GM23338 (cell line): ENCODE results near the gene WRAP53.

Experiments
- POLR2AphosphoS5 ChIP-seq: IDR thresholded peaks from 2 replicates; pipeline ENCODE4 v1.6.1; 2016; ENCODE audit warnings: antibody characterized with exemption, low read depth
- TF ChIP-seq, protein P1 (sequence below), 2 experiments: fragments of 200-600 bp in 1 of 2; sonication (generic) in 1 of 2; conservative IDR thresholded peaks; 2 replicates each; pipeline versions ENCODE4 v1.5.1 to v1.6.1; 2016 to 2017; ENCODE audit warnings: antibody characterized with exemption in 2 of 2, low read depth in 2 of 2, mild to moderate bottlenecking in 2 of 2, moderate library complexity in 1 of 2

DNA sequence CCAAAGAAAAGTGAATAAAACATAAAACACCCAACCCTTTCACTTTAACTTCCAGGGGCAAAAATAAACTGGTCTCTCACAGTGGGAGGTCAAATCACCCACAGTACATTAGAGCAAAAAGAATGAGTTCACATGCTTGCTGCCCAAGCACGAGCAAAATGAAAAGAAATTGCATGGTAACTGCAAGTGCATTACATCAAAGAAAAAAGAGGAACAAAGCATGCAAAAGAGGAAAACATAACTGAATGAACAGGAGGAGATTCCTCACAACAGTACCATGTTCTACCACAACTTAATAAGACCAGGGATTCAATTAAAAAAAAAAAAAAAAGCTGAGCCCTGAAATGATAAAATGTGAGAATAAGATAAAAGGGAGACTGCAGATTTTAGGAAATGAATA is 41.5 kb downstream of the WRAP53 start:
- TF ChIP-seq, protein P1, sequence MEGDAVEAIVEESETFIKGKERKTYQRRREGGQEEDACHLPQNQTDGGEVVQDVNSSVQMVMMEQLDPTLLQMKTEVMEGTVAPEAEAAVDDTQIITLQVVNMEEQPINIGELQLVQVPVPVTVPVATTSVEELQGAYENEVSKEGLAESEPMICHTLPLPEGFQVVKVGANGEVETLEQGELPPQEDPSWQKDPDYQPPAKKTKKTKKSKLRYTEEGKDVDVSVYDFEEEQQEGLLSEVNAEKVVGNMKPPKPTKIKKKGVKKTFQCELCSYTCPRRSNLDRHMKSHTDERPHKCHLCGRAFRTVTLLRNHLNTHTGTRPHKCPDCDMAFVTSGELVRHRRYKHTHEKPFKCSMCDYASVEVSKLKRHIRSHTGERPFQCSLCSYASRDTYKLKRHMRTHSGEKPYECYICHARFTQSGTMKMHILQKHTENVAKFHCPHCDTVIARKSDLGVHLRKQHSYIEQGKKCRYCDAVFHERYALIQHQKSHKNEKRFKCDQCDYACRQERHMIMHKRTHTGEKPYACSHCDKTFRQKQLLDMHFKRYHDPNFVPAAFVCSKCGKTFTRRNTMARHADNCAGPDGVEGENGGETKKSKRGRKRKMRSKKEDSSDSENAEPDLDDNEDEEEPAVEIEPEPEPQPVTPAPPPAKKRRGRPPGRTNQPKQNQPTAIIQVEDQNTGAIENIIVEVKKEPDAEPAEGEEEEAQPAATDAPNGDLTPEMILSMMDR (conservative IDR thresholded peaks at IDR 0.05; ENCODE audit: low read depth in 2 of 2) = no peak
- TF ChIP-seq POLR2AphosphoS5 = no peak
